Measurements from ENCODE around the gene IGFBP4.
A peak's percentile ranks its signal among the peaks of the same experiment; 100 is the strongest.

Gene IGFBP4

DNA sequence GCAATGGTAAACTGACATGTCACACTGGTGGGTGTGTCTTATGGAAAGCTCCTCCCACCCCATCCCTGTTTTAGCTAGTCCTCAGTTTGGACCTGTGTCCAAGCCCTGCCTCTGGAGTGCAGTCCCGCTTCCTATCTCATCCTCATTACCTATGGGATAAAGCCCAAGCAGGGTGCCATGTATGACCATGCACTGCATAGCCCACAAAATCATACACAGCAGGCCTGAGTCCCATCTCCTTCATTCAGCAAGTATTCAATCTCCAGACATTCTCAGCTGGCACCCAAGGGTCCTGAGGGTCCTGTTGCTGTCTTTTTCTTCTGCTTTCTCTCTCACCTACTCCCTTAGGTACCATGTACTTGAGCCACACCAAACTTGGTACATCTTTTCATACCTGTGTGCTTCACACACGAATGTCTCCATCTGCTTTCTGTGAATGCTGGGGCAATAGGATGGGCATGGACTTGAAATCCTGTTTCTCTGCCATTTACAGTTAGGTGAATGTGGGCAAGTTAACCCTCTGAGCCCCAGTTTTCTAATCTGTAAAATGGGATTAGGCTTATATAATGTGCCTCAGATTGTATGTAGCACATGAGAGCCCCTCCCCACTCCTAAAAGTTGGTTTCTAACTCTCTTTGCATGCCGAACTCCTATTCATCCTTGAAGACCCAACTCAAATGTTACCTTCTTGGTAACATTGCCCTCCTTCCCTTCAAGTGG is 29.6 kb downstream of the IGFBP4 start:
- no peak for DNase-seq

DNA sequence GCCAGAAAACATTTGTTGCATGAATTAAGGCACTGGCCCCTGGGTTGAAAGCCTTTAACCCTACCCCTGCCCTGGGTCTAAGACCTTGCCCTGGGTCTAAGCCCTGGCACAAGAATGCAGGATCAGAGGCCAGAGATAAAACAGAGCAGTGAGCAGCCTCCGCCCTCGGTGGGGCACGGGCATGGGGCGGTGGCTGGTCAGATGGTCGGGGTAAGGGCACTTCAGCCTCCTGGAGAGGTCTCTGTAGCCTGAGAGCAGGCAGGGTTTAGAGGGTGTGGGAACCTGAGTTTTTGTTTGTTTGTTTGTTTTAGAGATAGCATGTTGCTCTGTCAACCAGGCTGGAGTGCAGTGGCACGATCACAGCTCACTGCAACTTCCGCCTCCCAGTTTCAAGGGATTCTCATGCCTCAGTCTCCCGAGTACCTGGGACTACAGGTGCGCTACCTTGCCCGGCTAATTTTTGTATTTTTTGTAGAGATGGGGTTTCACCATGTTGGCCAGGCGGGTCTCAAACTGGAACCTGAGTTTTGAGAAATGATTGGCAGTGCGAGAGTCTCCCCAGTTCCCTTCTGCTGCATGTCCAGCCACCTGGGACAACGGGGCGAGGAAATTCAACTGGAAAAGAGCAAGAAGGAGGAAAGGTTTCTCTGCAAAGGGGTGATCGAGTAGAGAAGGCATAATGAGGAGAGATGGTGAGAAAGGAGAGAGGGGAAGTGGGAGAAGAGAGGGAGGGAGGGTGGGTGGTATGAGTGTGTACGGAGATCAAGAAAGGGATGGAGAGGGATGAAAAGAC is 30.5 kb downstream of the IGFBP4 start:
- no peak for DNase-seq

DNA sequence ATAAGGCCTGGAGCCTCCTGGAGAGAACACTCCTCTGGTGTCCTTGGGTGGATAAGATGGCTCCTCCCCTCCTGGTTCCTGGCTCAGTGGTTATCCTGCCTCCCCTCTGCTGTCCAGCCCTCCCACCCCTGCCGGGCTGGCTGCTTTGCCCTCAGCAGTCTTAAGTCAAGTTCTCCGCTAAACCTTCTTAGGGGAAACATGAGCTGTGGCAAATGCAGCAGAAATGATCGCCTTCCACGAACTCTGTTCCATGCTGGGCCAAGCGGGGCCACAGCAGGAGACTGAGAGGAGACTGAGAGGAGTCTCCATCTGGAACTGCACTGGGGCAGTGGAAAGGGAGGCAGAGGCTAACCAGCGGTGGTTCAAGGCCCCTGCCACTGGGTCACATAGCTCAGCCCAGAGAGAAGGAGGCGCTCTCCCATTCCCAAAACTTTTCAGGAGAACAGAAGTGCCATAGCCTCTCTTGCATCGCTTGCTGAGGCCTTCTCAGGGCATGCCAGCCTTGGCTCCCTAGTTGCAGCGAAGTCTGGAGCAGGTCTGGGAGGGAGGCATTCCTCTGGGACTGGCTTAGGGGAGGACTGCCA is 31.3 kb downstream of the IGFBP4 start:
- DNase-seq: no peak

DNA sequence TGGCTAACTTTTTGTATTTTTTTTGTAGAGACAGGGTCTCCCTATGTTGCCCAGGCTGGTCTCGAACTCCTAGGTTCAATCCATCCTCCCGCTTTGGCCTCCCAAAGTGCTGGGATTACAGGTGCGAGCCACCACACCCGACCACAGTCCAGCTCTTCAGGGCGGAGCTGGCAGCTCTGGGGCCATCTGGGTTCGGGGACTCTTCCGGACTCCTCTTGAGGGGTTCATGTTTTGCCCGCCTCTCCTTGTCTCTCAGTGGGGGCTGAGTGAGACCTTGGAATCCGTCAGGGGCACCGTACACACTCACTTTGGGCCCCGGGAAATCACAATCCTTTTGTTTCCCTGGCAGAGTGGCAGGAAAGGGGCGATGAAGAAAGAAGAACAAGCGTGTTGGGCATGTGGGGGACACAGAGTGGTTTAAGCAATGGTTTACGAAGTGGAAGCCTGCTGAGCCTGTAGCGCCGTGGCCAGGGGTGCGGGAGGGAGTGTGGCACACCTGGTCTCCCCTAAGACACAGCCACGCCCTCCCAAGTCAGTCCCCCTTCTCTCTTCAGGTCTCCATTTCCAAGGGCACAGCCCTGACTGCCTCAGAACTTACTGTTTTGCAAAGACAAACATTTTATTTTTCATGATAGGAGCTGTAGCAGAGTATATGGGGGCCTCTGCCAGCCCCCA is 32.1 kb downstream of the IGFBP4 start:
- no peak for DNase-seq

DNA sequence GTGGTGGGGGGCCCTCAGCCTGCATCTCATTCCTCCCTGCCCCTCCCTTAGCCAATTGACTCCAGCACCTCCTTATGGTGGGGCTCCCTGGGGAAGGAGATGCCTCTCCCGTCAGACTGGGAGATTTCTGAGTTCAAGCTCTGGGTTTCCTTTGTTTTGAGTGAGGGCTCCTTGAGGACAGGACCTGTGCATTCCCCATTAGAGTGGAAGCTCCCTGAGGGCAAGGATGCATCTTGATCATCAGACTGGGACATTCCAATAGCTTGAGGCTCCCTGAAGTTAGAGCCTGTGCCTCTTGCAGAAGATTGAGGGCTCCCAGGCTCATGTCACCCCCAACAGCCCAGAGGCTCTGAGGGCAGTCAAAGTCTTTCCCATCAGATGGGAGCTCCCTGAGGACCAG is 34.5 kb downstream of the IGFBP4 start:
- DNase-seq: no peak

DNA sequence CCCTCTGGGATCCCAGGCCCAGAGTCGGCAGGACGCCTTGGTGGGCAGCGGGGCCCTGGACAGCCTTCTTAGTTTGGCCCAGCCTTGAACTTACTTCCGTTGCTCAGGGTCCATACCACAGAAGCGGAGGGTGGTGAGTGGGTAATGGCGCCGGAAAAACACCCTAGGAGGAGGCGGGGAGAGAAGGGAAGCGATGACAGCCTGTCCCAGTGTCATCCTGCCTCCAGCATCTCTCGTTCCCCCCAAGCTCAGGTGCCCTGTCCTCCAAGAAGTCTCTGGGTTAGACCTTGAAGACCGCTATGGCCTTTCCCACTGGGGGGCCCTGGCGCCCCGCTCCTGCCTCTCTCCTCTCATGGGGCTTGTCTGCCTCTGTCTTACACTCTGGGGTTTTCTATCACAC is 35.2 kb downstream of the IGFBP4 start:
- DNase-seq: no peak

DNA sequence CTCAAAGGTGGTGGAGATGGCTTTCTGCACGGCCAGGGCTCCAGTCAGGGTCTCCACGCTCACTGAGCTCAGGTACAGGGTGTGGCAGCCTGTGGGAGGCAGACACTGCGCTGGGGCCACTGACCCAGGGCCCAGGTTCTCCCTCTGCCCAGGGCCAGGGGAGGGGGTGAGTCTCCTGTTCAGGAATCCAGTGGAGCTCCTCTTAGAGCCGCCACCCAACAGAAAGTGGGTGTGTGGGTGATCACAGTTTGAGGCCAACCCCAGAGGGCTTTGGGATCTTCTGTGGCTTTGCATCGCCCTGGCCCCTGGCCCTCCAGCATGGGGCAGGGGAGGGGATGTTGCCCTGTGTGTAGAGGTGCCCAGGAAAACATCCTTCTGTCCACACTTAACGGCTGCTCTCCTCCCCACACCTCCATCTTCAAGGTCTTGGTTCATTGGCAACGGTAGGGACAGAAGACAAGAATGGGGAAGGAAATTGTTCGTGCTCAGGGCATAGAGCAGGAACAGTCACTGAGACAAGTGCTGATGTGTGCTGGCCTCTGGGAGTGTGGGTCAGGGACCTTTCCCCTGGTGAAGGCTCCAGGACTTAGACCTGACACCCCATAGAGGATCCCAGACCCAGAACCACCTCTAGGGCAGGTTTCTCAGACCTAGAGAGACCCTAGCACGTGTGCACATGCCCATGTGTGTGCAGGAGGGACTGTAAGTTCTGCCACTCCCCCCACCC is 36.7 kb downstream of the IGFBP4 start:
- DNase-seq: no peak

DNA sequence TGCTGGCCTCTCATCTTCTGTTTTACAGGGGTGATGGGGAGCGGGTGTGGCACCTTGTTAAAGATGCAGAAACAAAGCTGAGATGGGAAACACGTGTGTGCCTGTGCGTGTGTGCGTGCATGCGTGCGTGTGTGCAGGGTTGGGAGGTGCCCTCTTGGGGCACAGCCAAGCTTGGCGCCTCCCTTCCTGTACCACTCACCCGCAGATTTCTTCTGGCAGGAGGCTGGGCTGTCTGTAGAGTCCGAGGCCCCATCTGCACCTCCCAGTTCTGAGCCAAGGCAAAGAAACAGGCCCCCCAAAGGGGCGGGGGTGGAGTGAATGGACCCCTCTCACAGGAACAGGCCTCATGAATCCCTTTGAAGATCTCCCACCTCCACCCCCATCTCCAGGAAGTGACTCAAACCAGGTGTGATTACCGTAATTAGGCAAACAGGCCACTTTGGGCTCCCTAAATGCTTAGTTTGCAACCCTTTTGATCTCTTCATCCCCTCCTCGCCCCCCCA is 37.3 kb downstream of the IGFBP4 start:
- peak; percentile 88 for DNase-seq

DNA sequence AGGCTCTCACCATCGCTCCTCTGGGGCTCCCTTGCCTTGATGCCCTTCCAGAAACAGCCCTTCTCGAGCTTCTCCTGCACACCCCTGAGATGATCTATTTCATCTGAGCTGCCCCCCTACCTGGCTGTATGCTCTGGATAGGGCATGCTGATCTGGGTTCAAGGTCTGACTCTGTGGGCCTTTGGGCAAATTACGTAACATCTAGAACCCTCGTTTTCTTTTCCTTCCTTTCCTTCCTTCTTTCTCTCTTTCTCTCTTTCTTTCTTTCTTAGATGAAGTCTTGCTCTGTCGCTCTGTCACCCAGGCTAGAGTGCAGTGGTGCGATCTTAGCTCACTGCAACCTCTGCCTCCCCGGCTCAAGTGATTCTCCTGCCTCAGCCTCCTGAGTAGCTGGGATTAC is 37.9 kb downstream of the IGFBP4 start:
- DNase-seq: no peak

DNA sequence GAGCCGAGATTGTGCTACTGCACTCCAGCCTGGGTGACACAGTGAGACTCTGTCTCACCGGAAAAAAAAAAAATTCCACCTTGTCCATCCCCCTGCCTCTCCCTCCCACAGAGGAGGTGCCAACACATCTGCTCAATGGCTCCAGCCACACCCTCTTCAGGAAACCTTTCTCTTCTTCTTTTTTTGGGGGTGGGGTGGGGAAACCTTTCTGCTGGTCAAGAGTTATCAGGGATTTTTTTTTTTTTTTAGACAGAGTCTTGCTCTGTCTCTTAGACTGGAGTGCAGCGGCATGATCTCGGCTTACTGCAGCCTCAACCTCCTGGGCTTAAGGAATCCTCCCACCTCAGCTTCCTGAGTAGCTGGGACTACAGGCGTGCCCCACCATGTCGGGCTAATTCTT is 39.5 kb downstream of the IGFBP4 start:
- DNase-seq: no peak

DNA sequence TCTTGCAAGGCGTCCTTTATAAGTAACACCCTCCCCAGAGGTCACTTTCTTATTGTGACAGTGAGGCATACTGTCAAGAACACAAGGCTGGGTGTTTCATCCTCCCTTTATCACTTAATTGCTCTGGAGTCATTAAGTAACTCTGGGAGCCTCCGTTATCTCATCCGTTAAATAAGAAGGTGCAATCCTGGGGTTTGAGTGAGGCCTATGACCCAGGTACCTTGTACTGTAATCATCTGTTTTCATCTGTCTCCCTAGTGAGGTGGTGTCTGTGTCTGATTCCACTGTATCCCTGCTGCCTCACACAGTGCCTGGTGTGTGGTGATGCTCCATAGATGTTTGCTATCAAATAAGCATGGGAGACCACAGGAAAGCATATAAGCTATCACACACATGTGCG is 40.4 kb downstream of the IGFBP4 start:
- no peak for DNase-seq

DNA sequence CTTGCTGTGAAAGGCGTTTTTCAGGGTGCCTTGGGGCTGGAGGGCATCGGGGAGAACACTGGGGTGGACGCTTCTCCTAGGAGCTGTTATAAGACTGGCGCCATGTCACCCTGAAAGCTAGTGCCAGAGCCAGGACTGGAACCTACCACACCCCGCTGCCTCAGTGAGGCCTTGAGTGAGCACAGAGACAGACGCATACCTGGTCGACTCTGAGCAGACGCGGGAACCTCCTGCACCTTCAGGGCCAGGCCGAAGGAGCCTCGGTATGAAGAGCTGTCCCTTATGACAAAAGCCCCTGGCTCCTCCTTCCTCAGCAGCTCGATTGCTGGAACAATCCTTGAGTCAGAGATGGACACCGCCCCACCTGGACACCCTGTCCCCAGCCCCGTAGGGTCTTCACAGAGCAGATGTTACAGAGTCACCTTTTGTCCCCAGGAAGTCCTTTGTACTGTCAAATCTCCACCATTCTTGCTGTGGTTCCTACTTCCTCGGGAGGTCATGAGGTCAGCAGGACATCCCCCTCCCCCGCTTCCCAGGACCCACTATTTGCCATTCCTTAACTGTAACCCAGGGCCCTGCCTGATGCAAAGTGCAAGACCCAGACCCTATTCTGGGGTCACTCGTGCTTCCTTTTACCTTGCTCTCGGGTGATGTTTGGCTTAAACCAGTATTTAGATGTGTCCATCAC is 41.2 kb downstream of the IGFBP4 start:
- no peak for DNase-seq

DNA sequence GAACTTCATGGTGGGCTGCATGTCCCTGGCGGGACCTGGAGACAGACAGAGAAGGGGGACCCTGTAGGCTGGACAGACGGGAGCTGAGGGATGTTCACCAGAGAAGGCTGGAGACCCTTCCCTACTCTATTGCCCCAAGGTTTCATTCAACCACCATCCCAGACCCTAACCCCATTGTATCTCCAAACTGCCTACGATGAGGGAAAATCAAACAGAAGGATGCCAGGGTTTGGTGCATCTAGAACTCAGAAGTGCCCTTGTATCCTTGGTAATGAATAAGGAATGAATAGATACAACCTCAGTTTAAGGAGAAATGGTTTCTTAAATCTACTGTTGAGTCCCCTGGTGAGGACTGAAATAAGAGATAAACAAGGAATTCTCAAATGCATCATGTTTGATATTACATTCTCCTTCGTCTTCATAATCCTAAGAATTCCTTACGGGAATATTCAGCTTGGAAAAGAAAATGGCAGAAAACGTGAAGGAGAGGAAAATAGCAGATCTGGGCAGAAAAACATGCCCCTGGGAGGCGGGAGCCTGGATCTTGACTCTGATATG is 41.8 kb downstream of the IGFBP4 start:
- no peak for DNase-seq

DNA sequence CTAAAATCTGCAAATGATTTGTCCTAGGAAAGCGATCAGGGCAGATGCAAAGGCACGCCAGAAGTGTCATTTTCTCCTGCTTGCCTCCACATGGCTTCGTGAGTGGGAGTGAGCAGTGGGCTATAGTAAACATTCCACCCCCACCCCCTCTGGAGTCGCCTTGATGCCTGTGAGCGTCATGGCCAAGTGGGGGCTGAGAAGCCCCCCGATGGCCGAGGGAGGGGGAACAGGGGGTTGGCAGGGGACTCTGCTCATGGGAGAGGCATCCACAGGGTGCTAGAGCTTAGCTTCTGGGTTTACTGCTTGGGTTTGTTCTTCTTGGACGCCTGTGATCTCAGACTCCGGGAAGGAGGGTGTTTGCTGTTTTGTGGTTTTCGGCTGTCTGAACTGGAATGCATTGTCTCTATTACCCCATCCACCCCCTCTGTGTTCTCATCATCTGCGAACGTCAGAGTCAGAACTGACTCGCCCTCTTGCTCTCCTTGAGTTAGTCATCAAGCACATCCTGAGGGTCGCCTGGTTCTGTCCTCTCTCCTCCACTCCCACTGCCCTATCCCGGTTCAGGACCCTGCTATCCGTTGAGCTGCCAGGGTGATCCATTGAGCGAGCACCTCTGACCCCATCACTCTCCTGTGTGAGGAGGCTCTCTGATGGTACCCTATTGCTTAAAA is 42.7 kb downstream of the IGFBP4 start:
- peak; percentile 14 for DNase-seq

DNA sequence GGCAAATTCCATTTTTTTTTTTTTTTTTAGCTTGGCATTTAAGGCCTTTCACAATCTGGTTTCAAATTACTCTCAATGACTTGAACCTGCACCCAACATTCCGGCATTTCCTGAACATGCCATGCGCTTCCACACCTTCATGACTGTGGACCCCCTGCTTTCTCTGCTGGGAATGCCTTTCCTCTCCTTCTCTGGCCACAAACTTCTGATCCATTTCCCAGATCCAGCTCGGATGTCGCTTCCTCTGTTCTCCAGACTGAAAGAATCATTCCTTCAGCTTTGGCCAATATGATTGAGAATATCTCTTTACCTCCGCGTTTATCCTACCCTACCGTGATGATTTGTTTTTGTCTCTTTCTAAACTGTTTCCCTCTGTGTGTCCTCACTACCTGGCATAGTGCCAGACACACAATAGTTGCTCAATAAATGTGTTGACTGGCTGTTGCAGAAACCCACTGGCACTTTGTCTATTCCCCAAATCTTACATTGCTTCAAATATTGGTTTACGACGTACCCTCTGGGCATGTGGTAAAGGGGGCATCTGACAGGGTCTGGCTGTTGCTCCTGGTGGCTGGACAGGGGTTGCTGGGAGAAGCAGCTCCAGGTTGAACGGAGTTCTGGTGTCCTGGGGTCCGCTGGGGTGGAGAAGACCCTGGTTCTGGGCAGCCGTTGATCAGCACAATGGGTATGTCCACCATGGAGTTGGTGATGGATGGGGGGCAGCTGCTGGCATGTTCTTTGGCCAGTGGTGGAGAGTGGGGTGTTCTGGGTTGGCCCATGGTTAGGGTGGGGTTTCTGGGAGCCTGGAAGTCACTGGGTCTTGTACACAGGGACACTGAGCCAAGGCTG is 43.5 kb downstream of the IGFBP4 start:
- DNase-seq: no peak

DNA sequence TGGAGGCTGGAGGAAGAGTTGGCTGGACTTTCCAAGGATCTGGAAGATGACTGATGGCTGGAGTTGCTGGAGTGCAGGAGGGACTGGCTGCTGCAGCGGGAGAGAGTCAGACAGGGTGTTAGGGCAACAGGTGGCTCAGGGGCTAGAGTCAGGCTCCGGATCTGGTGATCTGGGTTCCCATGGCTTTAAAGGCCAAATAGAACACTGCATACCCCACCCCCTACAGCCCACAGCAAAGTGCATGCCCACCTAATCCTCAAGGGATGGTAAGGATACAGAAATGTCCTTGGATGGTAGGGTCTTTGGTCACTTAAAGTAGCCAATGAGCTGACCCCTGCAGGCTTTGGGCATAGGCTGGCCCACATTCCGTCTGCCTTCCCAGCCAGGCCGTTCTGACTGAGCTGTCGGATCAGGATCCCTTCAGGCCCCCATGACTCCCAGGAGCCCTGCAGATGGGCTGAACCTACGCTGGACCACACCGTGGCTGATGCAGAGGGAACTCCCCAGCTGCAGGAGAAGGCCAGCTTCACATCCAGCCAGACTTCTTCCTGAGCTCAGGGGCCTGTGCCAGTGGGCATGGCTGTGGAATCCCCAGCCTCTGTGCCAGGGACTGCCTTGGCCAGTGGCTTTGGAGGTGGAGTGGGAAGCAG is 44.2 kb downstream of the IGFBP4 start:
- DNase-seq: no peak

DNA sequence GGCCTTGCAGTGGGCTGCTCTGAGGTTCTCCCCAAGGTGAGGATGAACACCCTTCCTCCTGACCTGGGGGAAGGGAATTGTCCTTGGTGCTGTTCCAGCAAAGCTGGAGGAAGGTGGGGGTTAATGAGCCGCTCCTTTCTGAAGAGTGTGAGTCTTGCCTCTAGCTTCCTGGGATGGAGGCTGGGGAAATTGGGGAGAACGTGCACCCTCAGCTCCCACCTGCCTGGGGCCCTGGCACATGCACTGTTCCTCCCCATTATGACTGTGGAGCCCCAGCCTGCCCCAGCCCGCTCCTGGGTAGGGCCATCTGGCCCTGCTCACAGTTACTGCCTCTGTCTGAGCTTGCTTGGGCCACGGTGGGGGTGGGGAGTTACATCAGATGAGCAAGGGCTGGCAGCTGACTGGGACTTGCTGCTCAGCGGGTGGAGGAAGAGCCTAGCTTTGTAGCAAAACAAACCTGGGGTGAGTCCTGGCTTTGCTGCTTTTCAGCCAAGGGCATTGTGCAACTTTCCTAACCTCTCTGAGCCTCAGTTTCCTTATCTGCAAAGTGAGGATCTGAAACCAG is 47.1 kb downstream of the IGFBP4 start:
- no peak for DNase-seq

DNA sequence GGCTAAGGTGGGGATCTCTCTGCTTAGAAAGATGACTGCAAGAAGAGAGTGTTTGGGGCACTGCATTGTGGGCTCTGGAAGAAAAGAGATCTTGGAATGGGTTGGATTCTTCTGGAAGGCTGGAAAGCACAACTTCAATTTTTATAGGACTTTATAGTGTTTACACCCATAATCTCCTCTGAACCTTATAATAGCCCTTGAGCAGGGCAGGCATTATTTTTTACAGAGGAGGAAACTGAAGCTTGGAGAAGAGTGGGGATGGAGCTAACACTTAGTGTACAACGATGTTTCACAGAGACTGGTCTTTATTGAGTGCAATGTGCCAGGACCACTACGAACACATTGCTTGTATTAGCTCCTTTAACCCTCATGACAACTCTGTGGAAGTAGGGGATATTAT is 47.7 kb downstream of the IGFBP4 start:
- DNase-seq: no peak

DNA sequence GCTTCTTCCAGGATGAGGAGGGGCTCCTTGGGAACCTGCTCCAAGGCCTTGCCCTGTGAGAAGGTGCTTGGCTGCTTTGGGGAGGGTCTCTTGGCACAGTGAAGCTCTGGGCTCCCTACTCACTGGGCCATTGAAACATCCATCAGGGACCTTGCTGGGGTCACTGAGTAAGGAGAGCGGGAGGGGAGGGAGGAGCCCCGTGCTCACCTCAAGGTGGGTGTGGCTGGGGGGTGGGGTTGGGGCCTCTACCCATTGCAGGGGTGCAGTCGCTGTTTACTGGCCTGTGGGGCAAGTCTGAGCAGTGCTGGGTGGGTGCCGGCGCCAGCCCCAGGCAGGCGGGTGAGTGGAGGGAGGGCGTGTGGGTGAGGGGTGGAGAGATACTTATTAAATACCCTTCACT is 48.2 kb downstream of the IGFBP4 start:
- no peak for DNase-seq

All from CD4-positive, alpha-beta T cell treated with Interleukin-4 for 4 hours (primary cell).